Measurements from ENCODE around the gene USP3. TPM values are rescaled to one million over a fixed set of nuclear protein-coding genes. Genes with fewer than 3 reads are reported as not detected.

Gene USP3
- total RNA-seq, 2 donors from 2014 or later = 44.2 to 45.8 TPM

DNA sequence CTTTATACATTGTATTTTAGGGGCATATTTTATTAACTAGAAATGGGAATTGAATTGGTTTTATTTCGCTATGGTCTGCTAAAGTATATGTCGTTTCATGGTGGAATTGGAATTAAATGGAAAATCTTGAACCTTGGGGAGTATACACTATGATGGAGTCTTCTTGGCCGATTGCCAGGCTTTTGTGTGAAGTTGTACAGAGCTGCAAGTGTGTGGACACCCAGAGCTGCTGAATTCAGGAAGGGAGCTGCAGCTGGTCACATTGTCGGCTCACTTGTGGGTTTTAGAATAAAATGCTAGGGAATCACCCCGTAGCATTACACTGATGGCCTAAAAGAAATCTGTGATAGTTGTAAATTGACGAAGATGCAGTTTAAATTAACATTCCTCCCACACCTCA, 35.1 kb downstream of the USP3 start:
- intact Hi-C loops (cut with DNase I) = no loop called here
- DNase-seq (ENCODE audit: low spot score) = no peak
- TF ChIP-seq, protein P1, sequence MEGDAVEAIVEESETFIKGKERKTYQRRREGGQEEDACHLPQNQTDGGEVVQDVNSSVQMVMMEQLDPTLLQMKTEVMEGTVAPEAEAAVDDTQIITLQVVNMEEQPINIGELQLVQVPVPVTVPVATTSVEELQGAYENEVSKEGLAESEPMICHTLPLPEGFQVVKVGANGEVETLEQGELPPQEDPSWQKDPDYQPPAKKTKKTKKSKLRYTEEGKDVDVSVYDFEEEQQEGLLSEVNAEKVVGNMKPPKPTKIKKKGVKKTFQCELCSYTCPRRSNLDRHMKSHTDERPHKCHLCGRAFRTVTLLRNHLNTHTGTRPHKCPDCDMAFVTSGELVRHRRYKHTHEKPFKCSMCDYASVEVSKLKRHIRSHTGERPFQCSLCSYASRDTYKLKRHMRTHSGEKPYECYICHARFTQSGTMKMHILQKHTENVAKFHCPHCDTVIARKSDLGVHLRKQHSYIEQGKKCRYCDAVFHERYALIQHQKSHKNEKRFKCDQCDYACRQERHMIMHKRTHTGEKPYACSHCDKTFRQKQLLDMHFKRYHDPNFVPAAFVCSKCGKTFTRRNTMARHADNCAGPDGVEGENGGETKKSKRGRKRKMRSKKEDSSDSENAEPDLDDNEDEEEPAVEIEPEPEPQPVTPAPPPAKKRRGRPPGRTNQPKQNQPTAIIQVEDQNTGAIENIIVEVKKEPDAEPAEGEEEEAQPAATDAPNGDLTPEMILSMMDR (IDR thresholded peaks at IDR 0.05) = no peak
- TF ChIP-seq POLR2A (IDR thresholded peaks at IDR 0.05) = no peak
- no peak for TF ChIP-seq POLR2AphosphoS5 (IDR thresholded peaks at IDR 0.05)
- H3K27me3 ChIP-seq (replicated peaks; ENCODE audit: insufficient read depth) = no peaks in the 10 kb centered on the region
- H3K4me1 ChIP-seq (replicated peaks) = no peaks in the 10 kb centered on the region
- no peak overlapping the region for H3K4me3 ChIP-seq
- no peaks in the 10 kb centered on the region for H3K9me3 ChIP-seq
- no peak overlapping the region for H3K27ac ChIP-seq
- WGBS = 72% methylated on average over 6 of the region's 6 CpGs
- H3K36me3 ChIP-seq = no peaks in the 10 kb centered on the region

DNA sequence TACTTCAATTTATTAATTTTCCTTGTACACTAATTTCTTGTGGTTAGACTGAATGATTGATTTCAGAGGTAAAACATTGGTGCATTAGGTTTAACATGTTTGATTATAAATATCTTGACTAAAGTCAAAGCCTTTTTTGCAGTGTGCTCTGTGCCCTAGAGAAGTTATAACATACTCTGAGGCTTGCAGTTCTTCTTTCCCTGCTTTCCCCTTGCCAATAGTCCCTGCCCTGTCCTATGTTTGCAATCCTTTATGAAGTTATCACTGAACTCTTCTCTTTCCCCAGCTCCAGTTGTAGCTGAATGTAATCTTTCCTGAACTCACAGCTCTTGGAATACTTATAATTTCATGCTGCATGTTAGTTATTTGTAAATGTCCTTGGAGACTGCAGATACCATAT, 35.6 kb downstream of the USP3 start:
- intact Hi-C loops (cut with DNase I) = no loop called here
- H3K9me3 ChIP-seq = no peaks in the 10 kb centered on the region
- TF ChIP-seq POLR2A (IDR thresholded peaks at IDR 0.05) (no peak), POLR2AphosphoS5 (IDR thresholded peaks at IDR 0.05) (no peak)
- TF ChIP-seq, protein P1 (IDR thresholded peaks at IDR 0.05) = no peak
- DNase-seq (ENCODE audit: low spot score) = no peak
- H3K27me3 ChIP-seq (replicated peaks; ENCODE audit: insufficient read depth) = no peaks in the 10 kb centered on the region
- no peaks in the 10 kb centered on the region for H3K36me3 ChIP-seq
- H3K27ac ChIP-seq = no peak overlapping the region
- no peaks in the 10 kb centered on the region for H3K4me1 ChIP-seq (replicated peaks)
- H3K4me3 ChIP-seq = no peak overlapping the region

DNA sequence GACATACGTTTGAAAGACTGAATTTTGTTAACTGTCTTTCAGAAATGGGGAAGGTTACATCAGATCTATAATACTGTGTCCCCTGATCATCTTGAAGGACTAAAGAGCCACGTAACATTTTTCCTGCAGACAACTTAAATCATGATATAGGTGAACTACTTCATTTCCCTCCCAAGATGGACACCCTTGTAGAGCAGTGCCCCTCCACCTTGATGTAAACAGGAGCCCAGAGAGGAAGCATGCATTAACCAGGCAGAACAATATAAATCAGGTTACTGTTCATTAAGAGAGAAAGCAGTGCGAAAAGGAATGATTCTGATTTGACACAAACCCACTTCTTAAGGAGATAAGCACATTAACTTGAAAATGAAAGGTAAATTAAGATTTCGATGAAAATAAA, 36.1 kb downstream of the USP3 start:
- no peaks in the 10 kb centered on the region for H3K27me3 ChIP-seq (replicated peaks; ENCODE audit: insufficient read depth)
- WGBS = 86% methylated on average over 4 of the region's 4 CpGs
- DNase-seq (ENCODE audit: low spot score) = no peak
- no peaks in the 10 kb centered on the region for H3K9me3 ChIP-seq
- no peaks in the 10 kb centered on the region for H3K4me1 ChIP-seq (replicated peaks)
- no peaks in the 10 kb centered on the region for H3K36me3 ChIP-seq
- no peak overlapping the region for H3K27ac ChIP-seq
- H3K4me3 ChIP-seq = no peak overlapping the region
- intact Hi-C loops (cut with DNase I) = no loop called here
- TF ChIP-seq, protein P1 (IDR thresholded peaks at IDR 0.05) = no peak
- TF ChIP-seq POLR2AphosphoS5 (IDR thresholded peaks at IDR 0.05) (no peak), POLR2A (IDR thresholded peaks at IDR 0.05) (no peak)

DNA sequence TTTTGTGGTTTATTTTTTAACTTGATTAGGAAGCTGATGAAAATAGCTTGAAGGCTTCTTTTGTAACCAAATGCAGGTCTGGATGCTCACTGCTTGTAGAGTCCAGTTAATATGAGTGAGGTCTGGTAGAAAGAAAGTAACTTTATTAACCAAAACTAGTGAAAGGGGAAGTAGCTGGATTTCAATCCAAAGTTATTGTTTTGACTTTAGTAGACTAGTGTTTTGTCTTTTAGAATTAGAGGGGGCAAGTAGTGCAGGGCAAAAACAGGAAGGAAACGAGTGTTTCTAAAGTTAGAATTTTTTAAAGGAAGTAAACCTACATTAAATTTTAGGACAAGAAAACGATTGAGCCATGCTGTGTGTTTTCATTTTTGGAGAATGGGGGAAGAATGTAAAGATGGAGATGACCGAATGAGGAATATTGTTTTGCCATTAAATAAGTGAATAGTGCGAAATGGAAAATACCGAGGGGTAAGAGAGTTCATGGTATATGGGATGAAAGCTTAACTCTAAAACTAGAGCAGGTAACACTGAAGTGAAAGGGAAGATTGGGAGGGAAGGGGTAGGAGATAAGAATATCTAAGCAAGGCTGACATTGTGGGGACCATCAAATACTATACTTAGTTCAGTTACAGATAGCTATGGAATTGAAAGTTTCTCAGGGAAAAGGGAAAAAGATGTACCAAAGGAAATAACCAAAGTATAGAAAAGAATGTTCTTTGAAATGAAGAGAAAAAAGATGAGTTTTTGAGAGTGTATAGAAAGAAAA, 40.0 kb downstream of the USP3 start:
- 77% methylated on average over 5 of the region's 5 CpGs for WGBS
- Histone ChIP-seq H3K4me1 (replicated peaks) (no peaks in the 10 kb centered on the region), H3K27me3 (replicated peaks; ENCODE audit: insufficient read depth) (no peaks in the 10 kb centered on the region), H3K27ac (no peak overlapping the region), H3K4me3 (no peak overlapping the region), H3K36me3 (no peaks in the 10 kb centered on the region), H3K9me3 (no peaks in the 10 kb centered on the region)
- intact Hi-C loops (cut with DNase I) = no loop called here
- TF ChIP-seq POLR2A (IDR thresholded peaks at IDR 0.05) (no peak), POLR2AphosphoS5 (IDR thresholded peaks at IDR 0.05) (no peak)
- TF ChIP-seq, protein P1 (IDR thresholded peaks at IDR 0.05) = no peak
- DNase-seq (ENCODE audit: low spot score) = no peak

DNA sequence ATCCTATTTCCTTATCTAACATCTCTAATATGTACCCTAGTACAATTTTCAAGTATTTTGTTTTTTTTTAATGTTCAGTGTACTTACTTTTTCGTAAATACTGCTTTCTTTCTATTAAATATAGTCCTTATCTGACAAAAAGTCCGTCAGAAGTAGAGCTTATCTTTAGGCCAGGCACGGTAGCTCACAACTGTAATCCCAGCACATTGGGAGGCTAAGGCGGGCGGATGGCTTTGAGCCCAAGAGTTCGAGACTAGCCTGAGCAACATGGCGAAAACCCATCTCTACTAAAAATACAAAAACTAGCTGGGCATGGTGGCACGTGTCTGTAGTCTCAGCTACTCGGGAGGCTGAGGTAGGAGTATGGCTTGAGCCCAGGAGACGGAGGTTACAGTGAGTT, 41.1 kb downstream of the USP3 start:
- intact Hi-C loops (cut with DNase I) = no loop called here
- DNase-seq (ENCODE audit: low spot score) = no peak
- Histone ChIP-seq H3K27ac (no peak overlapping the region), H3K9me3 (no peaks in the 10 kb centered on the region), H3K4me3 (no peak overlapping the region), H3K36me3 (no peaks in the 10 kb centered on the region), H3K27me3 (replicated peaks; ENCODE audit: insufficient read depth) (no peaks in the 10 kb centered on the region), H3K4me1 (replicated peaks) (no peaks in the 10 kb centered on the region)
- 97% methylated on average over 10 of the region's 10 CpGs for WGBS
- TF ChIP-seq POLR2AphosphoS5 (IDR thresholded peaks at IDR 0.05) (no peak), POLR2A (IDR thresholded peaks at IDR 0.05) (no peak)
- TF ChIP-seq, protein P1 (IDR thresholded peaks at IDR 0.05) = no peak
